NB4 (cell line): ENCODE measurements around the gene ASAP2.

Source experiments
- TF ChIP-seq, protein P1 (sequence below): IDR thresholded peaks from one replicate; pipeline ENCODE4 v1.5.1; 2012; ENCODE audit warnings: low read depth, low read length
- TF ChIP-seq, protein P2 (sequence below): IDR thresholded peaks from 2 replicates; pipeline ENCODE4 v1.6.1; 2011; ENCODE audit warnings: low read depth, low read length

DNA sequence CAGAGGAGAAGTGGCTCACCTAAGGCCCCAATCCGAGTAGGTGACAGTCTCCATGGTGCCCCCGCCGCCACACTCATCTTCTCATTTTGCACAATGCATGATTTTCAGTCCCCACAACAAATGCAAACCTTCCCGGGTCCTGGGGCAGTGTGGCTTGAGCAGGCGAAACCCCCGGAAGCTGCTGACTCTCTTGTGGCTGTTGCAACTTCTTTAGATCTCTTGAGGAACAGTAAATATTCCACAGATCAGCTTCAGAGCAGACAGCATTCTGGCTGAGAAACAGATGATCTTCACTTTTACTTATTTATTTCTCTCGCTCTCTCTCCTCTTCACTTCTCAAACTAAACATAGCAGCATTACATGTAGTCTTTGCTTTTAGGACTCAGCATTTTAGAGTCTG, 51.9 kb downstream of the ASAP2 start:
- TF ChIP-seq, protein P1, sequence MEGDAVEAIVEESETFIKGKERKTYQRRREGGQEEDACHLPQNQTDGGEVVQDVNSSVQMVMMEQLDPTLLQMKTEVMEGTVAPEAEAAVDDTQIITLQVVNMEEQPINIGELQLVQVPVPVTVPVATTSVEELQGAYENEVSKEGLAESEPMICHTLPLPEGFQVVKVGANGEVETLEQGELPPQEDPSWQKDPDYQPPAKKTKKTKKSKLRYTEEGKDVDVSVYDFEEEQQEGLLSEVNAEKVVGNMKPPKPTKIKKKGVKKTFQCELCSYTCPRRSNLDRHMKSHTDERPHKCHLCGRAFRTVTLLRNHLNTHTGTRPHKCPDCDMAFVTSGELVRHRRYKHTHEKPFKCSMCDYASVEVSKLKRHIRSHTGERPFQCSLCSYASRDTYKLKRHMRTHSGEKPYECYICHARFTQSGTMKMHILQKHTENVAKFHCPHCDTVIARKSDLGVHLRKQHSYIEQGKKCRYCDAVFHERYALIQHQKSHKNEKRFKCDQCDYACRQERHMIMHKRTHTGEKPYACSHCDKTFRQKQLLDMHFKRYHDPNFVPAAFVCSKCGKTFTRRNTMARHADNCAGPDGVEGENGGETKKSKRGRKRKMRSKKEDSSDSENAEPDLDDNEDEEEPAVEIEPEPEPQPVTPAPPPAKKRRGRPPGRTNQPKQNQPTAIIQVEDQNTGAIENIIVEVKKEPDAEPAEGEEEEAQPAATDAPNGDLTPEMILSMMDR = no peak
- TF ChIP-seq, protein P2, sequence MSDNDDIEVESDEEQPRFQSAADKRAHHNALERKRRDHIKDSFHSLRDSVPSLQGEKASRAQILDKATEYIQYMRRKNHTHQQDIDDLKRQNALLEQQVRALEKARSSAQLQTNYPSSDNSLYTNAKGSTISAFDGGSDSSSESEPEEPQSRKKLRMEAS = peak; percentile 34; the same call in 1 of the 2 replicates
